GM18907 (cell line): ENCODE measurements around the gene TP53I13.

Experiments used
- ATAC-seq: cut with Tn5 transposase; IDR thresholded peaks from one replicate; pipeline ENCODE4 v1.9.1; 2021; ENCODE audit warnings: mild to moderate bottlenecking, moderate library complexity; ENCODE audit not compliant: unreplicated experiment

The TP53I13 gene

DNA sequence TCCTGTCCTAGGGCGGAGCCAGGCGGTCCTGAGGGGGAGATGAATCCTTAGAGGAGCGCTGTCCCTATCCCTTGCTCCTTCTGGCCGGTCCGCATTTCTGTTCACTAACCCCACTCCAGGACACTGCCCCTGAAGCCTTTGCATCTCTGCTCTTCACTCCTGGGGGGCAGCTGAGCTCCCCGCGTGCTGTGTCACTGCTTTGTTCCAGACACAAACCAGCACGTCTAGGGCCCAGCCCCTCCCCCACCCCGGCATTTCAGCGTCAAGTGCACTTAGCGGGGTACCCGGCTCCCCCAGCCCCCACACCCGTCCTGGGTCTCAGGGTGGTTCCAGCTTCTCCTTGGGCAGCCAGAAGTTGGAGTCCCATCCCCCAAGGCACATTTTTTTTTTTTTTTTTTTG is 45.4 kb downstream of the TP53I13 start:
- ATAC-seq, result no peak

DNA sequence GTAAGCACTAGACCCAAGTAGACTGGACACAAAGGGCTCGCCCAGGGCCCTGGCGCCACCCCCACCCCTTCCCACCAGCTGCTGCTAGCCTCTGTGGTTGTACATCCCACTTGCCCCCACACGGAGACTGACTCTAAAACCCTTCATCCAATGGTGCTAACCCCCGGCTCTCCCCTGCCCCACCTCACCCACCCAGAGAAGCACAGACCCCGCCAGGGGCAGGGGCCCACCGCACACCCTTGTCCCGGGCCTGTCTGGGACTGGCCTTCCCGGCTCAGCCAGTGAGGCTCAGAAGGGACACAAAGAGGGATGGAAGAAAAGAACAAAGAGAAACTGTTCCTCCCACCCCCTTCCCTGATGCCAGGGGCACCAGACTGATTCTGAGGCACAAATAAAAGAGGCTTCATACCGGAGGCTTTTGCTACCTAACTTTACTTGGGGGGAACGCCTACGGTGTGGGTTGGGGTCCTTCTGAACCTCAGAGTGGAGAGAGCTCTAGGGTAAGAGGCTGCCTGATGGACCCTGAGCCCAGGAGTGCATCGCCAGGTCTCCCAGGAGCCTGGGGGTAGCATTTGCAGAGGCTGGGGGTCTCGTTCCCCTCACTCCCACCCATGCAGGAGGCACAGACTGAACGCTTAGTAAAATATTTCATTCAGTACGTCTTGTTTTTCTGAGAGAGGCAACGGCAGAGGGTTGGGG is 46.0 kb downstream of the TP53I13 start:
- ATAC-seq, result no peak

DNA sequence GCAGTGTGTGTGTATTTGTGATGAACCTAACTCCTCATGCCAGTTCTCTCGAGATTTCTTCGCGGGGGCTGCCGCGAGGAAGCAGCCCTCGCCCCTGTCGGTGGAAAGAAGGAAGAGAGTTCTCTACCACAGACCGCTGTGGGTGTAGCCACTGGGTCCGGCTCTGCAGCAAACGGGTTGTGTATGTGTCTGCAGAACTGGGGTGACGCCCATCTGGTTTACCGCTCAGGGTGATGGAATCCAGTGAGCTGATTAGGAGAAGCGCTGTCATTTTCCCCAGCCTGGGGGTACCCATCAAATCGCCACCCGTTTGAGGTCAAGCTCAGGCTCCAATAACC is 46.5 kb downstream of the TP53I13 start:
- no peak for ATAC-seq

DNA sequence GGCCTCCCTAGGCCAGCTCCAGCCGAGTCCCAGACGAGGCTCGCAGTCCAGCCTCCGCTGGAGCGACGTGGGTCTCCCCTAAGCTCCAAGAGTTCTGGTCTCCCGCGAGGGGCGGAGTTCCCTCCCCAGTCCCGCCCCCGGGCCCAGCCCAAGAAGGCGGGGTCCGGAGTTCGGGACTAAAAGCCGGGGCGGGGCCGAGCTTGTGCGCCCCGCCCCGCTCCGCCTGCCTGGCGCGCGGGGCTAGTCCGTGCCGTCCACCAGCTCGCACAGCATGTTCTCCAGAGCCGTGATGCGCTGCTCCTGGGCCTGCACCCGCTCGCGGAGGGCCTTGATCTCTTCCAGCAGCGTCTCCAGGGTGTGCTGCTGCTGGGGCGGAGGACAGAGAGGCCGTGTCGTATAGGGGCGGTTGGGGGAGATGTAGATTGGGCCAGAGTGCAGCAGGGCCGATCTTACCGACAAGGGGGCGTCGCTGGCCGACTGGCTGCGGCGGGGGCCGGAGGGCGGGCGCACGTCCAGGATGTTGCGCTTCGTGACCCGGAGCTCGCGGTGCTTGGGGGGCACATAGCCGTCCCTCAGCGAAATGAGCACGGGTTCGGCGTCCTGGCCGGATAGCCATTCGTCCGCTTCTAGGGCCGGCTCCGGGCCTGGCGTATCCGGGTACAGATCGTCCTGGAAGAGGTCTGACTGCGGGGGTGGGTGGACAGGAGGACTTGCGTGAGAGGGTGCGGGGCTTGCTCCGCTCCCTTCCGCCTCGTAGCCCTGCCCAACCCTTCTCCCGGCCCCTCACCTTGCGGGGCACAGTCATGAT is 47.2 kb downstream of the TP53I13 start:
- peak; percentile 50 for ATAC-seq

DNA sequence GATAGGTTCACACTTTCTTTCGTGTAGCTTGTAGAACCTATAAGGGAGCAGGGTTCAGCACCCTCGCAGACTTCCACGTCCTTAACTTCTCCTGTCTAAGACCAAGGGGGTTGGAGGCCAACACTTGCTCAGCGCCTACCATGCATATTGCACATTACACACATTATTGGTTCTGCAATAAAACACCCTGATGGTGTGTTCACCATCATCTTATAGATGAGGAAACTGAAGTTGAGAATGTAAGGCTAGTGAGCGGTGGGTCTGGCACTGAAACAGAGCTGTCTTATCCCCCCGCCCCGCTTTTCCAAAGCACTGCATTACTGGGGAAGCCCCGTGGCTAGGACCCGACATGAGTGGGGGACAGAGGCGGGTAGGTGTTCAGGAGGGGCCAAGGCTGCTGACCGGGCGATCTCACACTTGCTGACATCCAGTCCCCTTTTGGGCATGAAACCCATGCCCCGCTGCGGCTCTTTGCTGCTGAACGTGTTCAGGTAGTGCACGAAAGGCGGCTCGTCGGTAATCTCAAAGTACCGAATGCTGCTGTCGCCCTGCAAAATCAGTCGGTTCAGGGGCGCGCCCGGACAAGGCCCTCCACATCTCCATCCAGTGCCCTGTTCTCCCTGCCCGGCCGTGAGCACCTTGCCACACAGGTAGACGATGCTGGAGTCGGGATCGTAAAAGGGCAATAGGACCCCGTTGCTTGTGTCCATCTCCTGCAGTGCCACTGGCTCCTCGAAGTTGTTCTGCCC is 48.0 kb downstream of the TP53I13 start:
- no peak for ATAC-seq

DNA sequence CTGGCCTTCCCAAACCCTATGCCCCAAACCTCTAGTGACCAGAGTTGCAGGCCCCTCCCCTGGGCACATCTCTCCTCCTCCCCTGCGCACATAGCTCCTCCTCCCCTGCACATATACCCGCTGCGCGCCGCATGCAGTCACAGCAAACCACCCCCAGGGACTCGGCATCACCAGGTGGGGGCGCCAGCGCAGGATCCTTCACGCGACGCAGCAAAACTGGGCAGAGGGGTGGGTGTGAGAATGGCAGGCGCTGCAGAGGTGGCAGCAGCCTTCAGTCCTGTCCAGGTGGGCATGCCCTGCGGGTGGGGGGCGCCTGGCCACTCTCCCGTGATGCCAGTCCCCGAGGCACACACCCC is 48.6 kb downstream of the TP53I13 start:
- ATAC-seq, result peak; percentile 54

DNA sequence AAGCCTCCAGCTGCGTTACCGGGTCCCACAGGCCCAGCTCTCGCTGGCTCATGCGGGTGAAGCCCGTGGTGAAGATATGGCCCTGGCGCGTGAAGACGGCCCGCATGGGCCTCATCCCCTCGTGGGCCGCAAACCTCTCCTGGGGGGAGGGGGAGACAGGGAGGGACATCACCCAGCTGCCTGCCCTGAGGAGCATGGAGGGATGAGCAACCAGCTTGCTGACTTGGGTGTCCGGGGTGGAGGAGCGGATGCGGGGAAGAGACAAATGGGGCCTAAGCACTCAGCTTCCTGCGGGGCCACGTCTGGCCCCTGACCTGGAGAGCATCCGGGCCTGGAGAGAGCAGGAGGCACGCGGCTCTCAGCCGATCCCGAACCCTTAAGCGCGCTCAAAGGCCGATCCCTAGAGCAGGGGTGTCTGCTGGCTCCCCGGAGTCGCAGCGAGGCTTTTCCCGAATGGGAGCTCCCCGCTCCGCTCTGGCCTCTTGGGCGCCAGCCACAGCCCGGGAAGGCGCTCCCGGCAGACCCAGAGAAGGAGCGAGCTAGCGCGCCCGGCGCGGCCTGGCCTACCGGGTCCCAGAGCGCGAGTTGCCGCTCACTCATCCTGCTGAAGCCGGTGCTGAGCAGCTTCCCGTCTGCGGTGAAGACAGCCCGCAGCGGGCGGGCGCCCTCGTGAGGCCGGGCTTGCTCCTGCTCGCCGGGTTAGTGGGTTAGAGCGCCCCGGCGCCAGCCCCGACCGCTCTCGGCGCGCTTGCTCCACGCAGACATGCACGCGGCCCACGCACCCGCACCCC is 49.2 kb downstream of the TP53I13 start:
- ATAC-seq, result no peak

DNA sequence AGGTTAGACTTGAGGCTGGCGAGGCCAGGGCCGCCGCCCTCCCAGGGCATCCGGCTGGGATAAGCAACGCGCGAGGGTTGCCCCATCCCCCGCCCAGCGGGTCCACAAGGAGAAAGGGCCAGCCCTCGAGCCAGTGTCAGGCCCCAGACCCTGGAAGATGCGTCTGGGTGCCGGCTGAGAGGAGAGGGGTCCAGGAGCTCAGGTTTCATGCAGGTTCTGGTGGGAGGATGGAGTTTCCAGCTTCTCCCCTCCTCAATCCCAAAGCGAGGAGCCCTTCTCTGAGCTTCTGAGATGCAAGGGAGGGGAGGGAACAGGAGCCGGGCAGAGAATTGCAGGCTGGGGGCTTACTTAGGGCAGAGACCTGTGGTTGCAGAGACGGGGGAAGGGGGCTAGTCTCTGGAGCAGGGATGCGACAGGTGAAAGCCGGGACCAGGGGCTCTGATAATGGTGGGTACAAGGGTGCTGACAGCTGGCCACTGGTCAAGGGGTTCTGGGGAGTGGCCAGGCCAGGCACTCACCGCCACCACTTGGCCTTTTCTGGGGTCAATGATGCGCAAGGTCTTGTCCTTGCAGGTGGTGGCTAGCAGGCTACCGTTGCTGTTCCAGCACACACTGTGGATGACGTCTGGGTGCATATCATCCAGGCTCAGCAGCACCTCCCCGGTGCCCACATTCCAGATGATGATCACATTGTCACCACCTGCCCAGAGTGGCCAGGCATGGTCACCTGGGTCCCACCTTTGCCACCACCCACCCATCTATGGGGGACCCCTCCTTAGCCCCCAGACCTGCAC is 50.0 kb downstream of the TP53I13 start:
- ATAC-seq, result no peak

DNA sequence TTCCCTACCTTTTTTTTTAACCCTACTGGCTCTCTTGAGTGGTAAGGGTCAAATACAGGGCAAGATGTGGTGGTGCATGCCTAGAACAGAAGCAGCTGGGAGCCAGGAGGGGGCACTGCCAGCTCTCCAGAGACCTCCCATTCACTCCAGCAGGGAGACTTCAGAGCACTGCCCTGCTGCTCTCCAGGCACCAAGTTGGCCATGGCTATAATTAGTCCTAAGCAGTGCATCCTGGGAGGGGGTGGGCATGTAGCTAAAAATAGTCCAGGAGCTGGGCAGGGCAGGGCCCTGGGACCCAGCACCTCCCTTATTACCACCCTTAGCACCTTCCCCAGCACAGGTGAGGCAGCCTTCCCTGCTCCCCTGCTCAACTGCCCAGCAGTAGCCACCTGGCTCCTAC is 50.8 kb downstream of the TP53I13 start:
- ATAC-seq, result no peak

DNA sequence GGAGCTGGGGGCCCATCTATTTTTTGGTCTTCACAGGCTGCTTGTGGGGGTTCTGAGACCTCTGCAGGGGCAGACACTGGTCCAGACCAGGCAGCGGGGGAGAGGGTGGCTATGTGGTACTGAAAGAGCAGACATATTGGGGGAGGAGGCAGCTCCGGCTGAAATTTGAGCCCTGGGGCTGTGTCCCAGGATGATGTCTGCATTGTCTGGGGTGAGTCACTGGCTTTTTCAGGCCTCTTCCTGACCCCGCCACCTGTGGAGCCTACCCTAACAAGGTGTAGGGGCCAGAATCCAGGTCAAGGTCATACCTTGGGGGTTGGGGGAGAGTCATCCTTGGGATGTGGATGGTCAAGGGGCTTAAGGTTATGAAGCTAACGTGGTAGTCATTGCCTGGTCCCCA is 51.8 kb downstream of the TP53I13 start:
- ATAC-seq, result no peak

DNA sequence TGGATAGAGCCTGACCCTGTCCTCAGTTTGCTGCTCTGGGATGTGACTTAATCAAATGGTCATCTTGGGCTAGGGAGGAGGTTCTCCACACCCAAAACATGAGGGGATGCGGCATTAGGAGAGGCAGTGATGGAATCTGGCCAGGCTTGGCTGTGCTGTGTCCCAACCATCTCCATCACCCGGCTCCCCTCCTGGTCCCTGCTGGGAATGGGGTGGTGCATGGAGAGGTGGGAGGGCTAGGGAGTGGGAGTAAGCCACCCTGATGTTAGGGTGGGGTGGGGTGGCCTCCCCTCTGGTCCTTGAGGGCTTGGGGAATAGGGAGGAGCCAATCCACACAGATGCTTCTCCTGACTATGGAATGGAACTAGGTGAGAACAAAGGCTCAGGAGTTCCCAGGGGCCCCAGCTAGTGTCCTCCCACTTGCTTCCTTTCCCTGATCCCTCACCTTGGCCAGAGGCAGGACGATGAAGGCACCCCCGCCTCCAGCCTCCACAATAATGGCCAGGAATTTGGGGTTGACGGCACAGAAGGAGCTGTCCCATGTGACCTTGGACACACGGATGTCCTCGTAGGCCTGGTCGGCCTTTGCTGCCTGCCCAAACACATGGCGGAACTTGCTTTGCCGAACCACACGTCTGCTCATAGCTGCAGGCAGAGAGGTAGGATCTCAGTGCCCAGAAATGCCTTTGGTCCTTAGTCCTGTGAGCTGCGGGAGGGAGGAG is 52.4 kb downstream of the TP53I13 start:
- ATAC-seq, result no peak

DNA sequence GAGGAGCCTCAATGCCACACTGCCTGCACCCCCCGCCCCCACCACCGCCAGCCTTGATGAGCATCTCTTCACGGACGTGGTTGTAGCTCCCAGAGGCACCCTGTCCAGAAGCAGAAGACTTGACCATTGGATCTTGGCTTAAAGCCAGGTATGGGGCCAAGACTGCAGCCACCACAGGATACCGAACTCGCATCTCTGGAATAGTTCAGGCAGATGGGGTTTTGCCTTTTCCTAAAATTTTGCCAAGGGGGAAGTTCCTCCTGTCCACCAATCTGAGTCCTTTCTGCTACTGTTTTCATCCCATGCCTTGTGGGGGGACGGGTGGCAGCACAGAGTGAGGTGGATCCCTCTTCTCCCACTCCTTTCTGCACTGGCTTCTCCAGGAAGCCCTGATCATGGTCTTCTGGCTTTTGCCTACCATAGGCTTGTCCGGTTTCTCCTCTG is 53.3 kb downstream of the TP53I13 start:
- ATAC-seq, result no peak
